ENCODE data around the gene FLT3.

The FLT3 gene

DNA sequence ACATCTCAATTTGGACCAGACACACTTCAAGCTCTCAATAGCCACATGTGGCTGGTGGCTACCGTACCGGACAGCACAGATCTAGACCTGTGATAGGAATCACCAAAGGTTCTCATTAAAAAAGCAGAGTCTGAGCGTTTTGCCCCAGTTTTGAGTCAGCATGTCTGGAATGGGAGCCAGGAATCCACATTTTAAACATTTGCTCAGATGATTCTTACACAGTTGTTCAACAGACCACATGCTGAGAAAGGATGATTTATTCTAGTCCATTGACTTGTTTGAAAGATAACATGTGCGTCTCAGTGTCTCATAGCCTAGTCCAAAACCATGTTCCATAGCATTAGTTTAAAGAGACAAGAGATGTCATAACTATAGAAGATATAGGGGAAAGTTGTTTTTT is 53.4 kb downstream of the FLT3 start:
- TF ChIP-seq FOXM1 (IDR thresholded peaks at IDR 0.05; ENCODE audit: borderline replicate concordance, low read depth), result no peak
- TF ChIP-seq TEAD4 (IDR thresholded peaks at IDR 0.05), result no peak
- TF ChIP-seq, protein P1, sequence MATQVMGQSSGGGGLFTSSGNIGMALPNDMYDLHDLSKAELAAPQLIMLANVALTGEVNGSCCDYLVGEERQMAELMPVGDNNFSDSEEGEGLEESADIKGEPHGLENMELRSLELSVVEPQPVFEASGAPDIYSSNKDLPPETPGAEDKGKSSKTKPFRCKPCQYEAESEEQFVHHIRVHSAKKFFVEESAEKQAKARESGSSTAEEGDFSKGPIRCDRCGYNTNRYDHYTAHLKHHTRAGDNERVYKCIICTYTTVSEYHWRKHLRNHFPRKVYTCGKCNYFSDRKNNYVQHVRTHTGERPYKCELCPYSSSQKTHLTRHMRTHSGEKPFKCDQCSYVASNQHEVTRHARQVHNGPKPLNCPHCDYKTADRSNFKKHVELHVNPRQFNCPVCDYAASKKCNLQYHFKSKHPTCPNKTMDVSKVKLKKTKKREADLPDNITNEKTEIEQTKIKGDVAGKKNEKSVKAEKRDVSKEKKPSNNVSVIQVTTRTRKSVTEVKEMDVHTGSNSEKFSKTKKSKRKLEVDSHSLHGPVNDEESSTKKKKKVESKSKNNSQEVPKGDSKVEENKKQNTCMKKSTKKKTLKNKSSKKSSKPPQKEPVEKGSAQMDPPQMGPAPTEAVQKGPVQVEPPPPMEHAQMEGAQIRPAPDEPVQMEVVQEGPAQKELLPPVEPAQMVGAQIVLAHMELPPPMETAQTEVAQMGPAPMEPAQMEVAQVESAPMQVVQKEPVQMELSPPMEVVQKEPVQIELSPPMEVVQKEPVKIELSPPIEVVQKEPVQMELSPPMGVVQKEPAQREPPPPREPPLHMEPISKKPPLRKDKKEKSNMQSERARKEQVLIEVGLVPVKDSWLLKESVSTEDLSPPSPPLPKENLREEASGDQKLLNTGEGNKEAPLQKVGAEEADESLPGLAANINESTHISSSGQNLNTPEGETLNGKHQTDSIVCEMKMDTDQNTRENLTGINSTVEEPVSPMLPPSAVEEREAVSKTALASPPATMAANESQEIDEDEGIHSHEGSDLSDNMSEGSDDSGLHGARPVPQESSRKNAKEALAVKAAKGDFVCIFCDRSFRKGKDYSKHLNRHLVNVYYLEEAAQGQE (IDR thresholded peaks at IDR 0.05; ENCODE audit: low read depth), result no peak
- no peak for TF ChIP-seq ZBTB7A (IDR thresholded peaks at IDR 0.05; ENCODE audit: low read depth)
- TF ChIP-seq TCF12 (IDR thresholded peaks at IDR 0.05; ENCODE audit: low read depth), result no peak
- TF ChIP-seq, protein P2, sequence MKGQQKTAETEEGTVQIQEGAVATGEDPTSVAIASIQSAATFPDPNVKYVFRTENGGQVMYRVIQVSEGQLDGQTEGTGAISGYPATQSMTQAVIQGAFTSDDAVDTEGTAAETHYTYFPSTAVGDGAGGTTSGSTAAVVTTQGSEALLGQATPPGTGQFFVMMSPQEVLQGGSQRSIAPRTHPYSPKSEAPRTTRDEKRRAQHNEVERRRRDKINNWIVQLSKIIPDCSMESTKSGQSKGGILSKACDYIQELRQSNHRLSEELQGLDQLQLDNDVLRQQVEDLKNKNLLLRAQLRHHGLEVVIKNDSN (IDR thresholded peaks at IDR 0.05), result no peak
- no peak for TF ChIP-seq NFIC (IDR thresholded peaks at IDR 0.05)
- TF ChIP-seq CREB1 (IDR thresholded peaks at IDR 0.05; ENCODE audit: low read depth), result no peak
- no peak for TF ChIP-seq YY1 (IDR thresholded peaks at IDR 0.05; ENCODE audit: low read depth)
- TF ChIP-seq TAF1 (IDR thresholded peaks at IDR 0.05; ENCODE audit: low read depth), result no peak
- TF ChIP-seq, protein P3, sequence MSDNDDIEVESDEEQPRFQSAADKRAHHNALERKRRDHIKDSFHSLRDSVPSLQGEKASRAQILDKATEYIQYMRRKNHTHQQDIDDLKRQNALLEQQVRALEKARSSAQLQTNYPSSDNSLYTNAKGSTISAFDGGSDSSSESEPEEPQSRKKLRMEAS (IDR thresholded peaks at IDR 0.05), result no peak
- TF ChIP-seq CEBPB (IDR thresholded peaks at IDR 0.05), result no peak

DNA sequence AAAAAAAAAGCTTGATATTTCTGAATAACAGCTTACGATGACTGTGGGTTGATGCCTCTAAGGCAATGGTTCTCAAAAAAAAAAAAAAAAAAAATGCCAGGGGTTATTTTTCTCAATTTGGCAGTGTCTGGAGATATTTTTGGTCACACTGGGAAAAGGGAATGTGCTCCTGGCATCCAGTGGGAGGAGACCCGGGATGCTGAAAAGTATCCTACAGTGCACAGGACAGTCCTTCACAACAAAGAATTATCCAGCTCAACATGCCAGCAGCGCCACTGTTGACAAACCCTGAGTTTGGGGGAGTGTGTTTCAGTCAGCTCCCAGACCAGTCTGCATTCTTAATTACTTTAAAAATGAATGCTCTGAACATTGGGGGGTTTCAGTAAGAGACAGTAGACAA is 54.5 kb downstream of the FLT3 start:
- TF ChIP-seq EP300 (IDR thresholded peaks at IDR 0.05; ENCODE audit: borderline replicate concordance) (no peak), EGR1 (IDR thresholded peaks at IDR 0.05) (no peak), TCF12 (IDR thresholded peaks at IDR 0.05; ENCODE audit: low read depth) (no peak), NFIC (IDR thresholded peaks at IDR 0.05) (no peak), TAF1 (IDR thresholded peaks at IDR 0.05; ENCODE audit: low read depth) (no peak), ZBTB7A (IDR thresholded peaks at IDR 0.05; ENCODE audit: low read depth) (no peak), CEBPB (IDR thresholded peaks at IDR 0.05) (no peak), FOXM1 (IDR thresholded peaks at IDR 0.05; ENCODE audit: borderline replicate concordance, low read depth) (no peak), YY1 (IDR thresholded peaks at IDR 0.05; ENCODE audit: low read depth) (no peak), RAD21 (IDR thresholded peaks at IDR 0.05; ENCODE audit: low read depth) (no peak), TEAD4 (IDR thresholded peaks at IDR 0.05) (no peak), CREB1 (IDR thresholded peaks at IDR 0.05; ENCODE audit: low read depth) (no peak)
- TF ChIP-seq, protein P2 (IDR thresholded peaks at IDR 0.05), result no peak
- TF ChIP-seq, protein P3 (IDR thresholded peaks at IDR 0.05), result no peak
- TF ChIP-seq, protein P1 (IDR thresholded peaks at IDR 0.05; ENCODE audit: low read depth), result no peak

DNA sequence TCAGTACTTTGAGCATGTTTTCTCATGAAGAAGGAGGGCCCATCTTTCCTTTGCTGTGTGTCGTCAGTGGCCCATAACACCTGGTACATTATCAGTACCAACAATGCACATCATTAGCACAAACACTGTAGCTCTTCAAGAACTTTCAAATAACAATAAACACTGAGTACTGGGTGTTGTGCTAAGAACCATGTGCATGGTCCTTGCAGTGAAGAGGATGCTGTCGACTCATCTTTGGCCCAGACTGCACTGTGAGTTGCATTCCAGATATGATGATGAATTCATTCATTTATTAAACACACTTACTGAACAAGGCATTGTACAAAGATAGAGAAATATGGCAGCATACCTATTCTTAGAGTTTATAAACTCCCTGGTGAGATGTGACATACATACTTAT is 55.8 kb downstream of the FLT3 start:
- TF ChIP-seq, protein P2 (IDR thresholded peaks at IDR 0.05), result no peak
- TF ChIP-seq EP300 (IDR thresholded peaks at IDR 0.05; ENCODE audit: borderline replicate concordance), result no peak
- no peak for TF ChIP-seq CEBPB (IDR thresholded peaks at IDR 0.05)
- TF ChIP-seq NFIC (IDR thresholded peaks at IDR 0.05), result no peak
- no peak for TF ChIP-seq TCF12 (IDR thresholded peaks at IDR 0.05; ENCODE audit: low read depth)

DNA sequence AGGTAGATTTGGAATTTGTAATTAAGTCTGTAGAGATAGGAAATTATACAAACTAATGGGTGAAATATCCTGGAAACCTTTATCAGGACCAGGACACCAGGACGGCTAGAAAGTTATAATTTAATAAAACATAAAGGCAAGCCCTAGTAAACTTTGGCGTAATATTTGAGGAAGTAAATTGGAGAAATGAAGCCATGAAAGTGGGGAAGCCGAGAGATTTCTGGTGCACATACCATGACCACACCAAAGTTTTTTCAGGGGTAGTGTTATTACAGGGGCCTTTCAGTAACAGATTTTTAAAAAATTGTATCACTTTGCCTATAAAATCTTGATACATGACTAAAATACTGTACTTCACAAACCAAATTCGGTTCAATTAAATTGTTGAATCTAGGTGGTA is 57.2 kb downstream of the FLT3 start:
- TF ChIP-seq ZBTB7A (IDR thresholded peaks at IDR 0.05; ENCODE audit: low read depth) (no peak), TCF12 (IDR thresholded peaks at IDR 0.05; ENCODE audit: low read depth) (no peak), CEBPB (IDR thresholded peaks at IDR 0.05) (no peak), YY1 (IDR thresholded peaks at IDR 0.05; ENCODE audit: low read depth) (no peak), TEAD4 (IDR thresholded peaks at IDR 0.05) (no peak), EGR1 (IDR thresholded peaks at IDR 0.05) (no peak), TAF1 (IDR thresholded peaks at IDR 0.05; ENCODE audit: low read depth) (no peak), RAD21 (IDR thresholded peaks at IDR 0.05; ENCODE audit: low read depth) (no peak)
- TF ChIP-seq, protein P1 (IDR thresholded peaks at IDR 0.05; ENCODE audit: low read depth), result no peak

Data from Ishikawa (cell line).